Measurements from ENCODE around the gene SPACA4. TPM values are rescaled to one million over a fixed set of nuclear protein-coding genes. Genes with fewer than 3 reads are reported as not detected.
A peak's percentile ranks its signal among the peaks of the same experiment; 100 is the strongest.

Gene SPACA4
- total and polyA plus RNA-seq, 10 of the 15 experiments (the other 5 are each of a cell fraction or from before 2014, with no cell fraction given) = not detected

DNA sequence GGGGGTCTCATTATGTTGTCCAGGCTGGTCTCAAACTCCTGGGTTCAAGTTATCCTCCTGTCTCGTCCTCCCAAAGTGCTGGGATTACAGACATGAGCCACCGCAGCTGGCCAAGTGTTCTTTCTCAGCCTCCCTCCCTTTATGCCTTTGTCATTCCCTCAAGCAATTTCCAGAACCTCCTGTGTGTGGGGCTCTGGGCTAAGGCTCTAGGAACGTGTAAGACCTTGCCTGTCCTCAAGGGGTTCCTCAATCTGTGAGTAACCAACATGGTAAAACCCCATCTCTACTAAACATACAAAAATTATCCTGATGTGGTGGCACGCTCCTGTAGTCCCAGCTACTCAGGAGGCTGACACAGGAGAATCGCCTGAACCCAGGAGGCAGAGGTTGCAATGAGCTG is 15.5 kb upstream of the SPACA4 start:
- in situ Hi-C loops (cut with MboI) = no loop called here
- CTCF ChIA-PET = interaction anchor here (0.9 to 3.4 kb wide), 5 partner anchors 17 to 324 kb away, joined by 3 to 24 read pairs (median 3); partner anchors contain the start of gene KDELR1
- Histone ChIP-seq H3K9me3 (replicated peaks; ENCODE audit: control insufficient read depth, insufficient read depth, low read length) (no peaks in the 10 kb centered on the region), H3K4me3 (no peak overlapping the region), H3K79me2 (ENCODE audit: control insufficient read depth, insufficient read depth, low read length) (no peaks in the 10 kb centered on the region), H3K4me1 (ENCODE audit: control insufficient read depth, insufficient read depth, low read length) (no peaks in the 10 kb centered on the region), H3K9ac (ENCODE audit: control insufficient read depth, insufficient read depth, low read length) (no peak overlapping the region), H3K36me3 (ENCODE audit: control insufficient read depth in 2 of 2, insufficient read depth in 2 of 2, low read length in 1 of 2) (no peaks in the 10 kb centered on the region), H3K4me2 (ENCODE audit: control insufficient read depth, insufficient read depth) (no peak overlapping the region), H2AFZ (ENCODE audit: control insufficient read depth, low read depth, low read length) (no peak overlapping the region), H3K27ac (ENCODE audit: control insufficient read depth, insufficient read depth) (no peak overlapping the region), H3K27me3 (replicated peaks in 1 of 2; ENCODE audit: control insufficient read depth in 2 of 2, insufficient read depth in 2 of 2, low read length in 1 of 2) (peaks cover 0 to 2% of the 10 kb centered on the region in 2 experiments; a peak in 1 of 4 replicates), H4K20me1 (ENCODE audit: control insufficient read depth, insufficient read depth) (no peaks in the 10 kb centered on the region)
- POLR2A ChIA-PET = no interaction called here
- FAIRE-seq = no peak
- no peak for ATAC-seq
- no TSS peak for BruUV-seq (replicated peaks)
- intact Hi-C loops (cut with micrococcal nuclease; ENCODE audit: unreplicated experiment) = no loop called here
- no peak for TF ChIP-seq EGR1 (IDR thresholded peaks at IDR 0.05; ENCODE audit: borderline replicate concordance in 1 of 2, low read depth in 2 of 2, low read length in 2 of 2)
- TF ChIP-seq CTCF (IDR thresholded peaks at IDR 0.05 in 2 of 3, conservative IDR thresholded peaks at IDR 0.05 in 1 of 3; ENCODE audit: control insufficient read depth in 2 of 3, extremely low read depth in 1 of 3, insufficient read depth in 1 of 3, low read depth in 3 of 3, low read length in 3 of 3) = peak in 2 of 3 experiments; percentile 4 to 8; a peak in 1 of 6 replicates
- 32% methylated on average over 5 of the region's 5 CpGs for WGBS (ENCODE audit: insufficient coverage, insufficient replicate concordance, low lambda C conversion rate, missing lambda C conversion rate)
- SMC1A ChIA-PET (ENCODE audit: uncharacterized antibody, unreplicated experiment) = interaction anchor here (1.0 kb wide), 1 partner anchor 16 kb away, joined by 3 read pairs; no protein-coding TSS in a partner anchor
- RAD21 ChIA-PET (ENCODE audit: unreplicated experiment) = interaction anchor here (1.4 kb wide), 1 partner anchor 85 kb away, joined by 3 read pairs; no protein-coding TSS in a partner anchor
- DNase-seq (ENCODE audit: low read depth, low spot score) = no peak

- Histone ChIP-seq H4K20me1 (ENCODE audit: control insufficient read depth, insufficient read depth) (no peaks in the 10 kb centered on the region), H3K4me2 (ENCODE audit: control insufficient read depth, insufficient read depth) (no peak overlapping the region), H3K9ac (ENCODE audit: control insufficient read depth, insufficient read depth, low read length) (no peak overlapping the region), H3K9me3 (replicated peaks; ENCODE audit: control insufficient read depth, insufficient read depth, low read length) (no peaks in the 10 kb centered on the region), H3K79me2 (ENCODE audit: control insufficient read depth, insufficient read depth, low read length) (no peaks in the 10 kb centered on the region; the same call in 1 of the 2 replicates), H3K27ac (ENCODE audit: control insufficient read depth, insufficient read depth) (no peak overlapping the region), H3K4me3 (no peak overlapping the region), H3K36me3 (ENCODE audit: control insufficient read depth in 2 of 2, insufficient read depth in 2 of 2, low read length in 1 of 2) (no peaks in the 10 kb centered on the region), H2AFZ (ENCODE audit: control insufficient read depth, low read depth, low read length) (no peak overlapping the region), H3K27me3 (replicated peaks in 1 of 2; ENCODE audit: control insufficient read depth in 2 of 2, insufficient read depth in 2 of 2, low read length in 1 of 2) (peaks cover 0 to 2% of the 10 kb centered on the region in 2 experiments; a peak in 1 of 4 replicates), H3K4me1 (ENCODE audit: control insufficient read depth, insufficient read depth, low read length) (peaks cover 6% of the 10 kb centered on the region; the same call in 1 of the 2 replicates)
- in situ Hi-C loops (cut with MboI) (no loop called here), intact Hi-C loops (cut with micrococcal nuclease; ENCODE audit: unreplicated experiment) (no loop called here)
- ChIA-PET CTCF (interaction anchor here (0.8 to 1.7 kb wide), 4 partner anchors 11 to 88 kb away, joined by 3 to 9 read pairs (median 4); no protein-coding TSS in a partner anchor), RAD21 (ENCODE audit: unreplicated experiment) (no interaction called here), SMC1A (ENCODE audit: uncharacterized antibody, unreplicated experiment) (interaction anchor here (1.4 to 2.0 kb wide), 2 partner anchors 11 to 14 kb away, joined by 6 read pairs; no protein-coding TSS in a partner anchor), POLR2A (no interaction called here)
- 78% methylated on average over 9 of the region's 9 CpGs for WGBS (ENCODE audit: insufficient coverage, insufficient replicate concordance, low lambda C conversion rate, missing lambda C conversion rate)
- no TSS peak for BruUV-seq (replicated peaks)
- ATAC-seq = no peak
- no peak for DNase-seq (ENCODE audit: low read depth, low spot score)
- no peak for FAIRE-seq
- TF ChIP-seq MEF2B (IDR thresholded peaks at IDR 0.05; ENCODE audit: partially characterized antibody, poor library complexity, severe bottlenecking) (no peak), IKZF2 (IDR thresholded peaks at IDR 0.05) (no peak), BCLAF1 (IDR thresholded peaks at IDR 0.05) (no peak), DPF2 (IDR thresholded peaks at IDR 0.05) (no peak), BHLHE40 (IDR thresholded peaks at IDR 0.05; ENCODE audit: borderline replicate concordance in 1 of 2, low read depth in 2 of 2, low read length in 1 of 2) (no peak)
- TF ChIP-seq, protein P1, sequence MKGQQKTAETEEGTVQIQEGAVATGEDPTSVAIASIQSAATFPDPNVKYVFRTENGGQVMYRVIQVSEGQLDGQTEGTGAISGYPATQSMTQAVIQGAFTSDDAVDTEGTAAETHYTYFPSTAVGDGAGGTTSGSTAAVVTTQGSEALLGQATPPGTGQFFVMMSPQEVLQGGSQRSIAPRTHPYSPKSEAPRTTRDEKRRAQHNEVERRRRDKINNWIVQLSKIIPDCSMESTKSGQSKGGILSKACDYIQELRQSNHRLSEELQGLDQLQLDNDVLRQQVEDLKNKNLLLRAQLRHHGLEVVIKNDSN (IDR thresholded peaks at IDR 0.05; ENCODE audit: borderline replicate concordance, extremely low read length, insufficient read depth, low read depth, low read length) = no peak
These were observed 11.4 kb upstream of the SPACA4 start for GRCh38 chr19:48595171-48595570.

Measured in GM12878 (cell line).